Posterior cingulate gyrus (tissue), 11 donors: ENCODE results near the gene ZNF396.

Source experiments
- DNase-seq, 10 donors: peaks; one replicate each; pipeline versions ENCODE4 v3.0.0 to v3.0.0-alpha.2; 2020 to 2021; ENCODE audit warnings: mixed read lengths in 3 of 10
- intact Hi-C: fragments of 100-400 bp; cut with DNase I; formaldehyde crosslinking; loops from one replicate; pipeline ENCODE4 v1.15.1; 2023

Gene ZNF396

DNA sequence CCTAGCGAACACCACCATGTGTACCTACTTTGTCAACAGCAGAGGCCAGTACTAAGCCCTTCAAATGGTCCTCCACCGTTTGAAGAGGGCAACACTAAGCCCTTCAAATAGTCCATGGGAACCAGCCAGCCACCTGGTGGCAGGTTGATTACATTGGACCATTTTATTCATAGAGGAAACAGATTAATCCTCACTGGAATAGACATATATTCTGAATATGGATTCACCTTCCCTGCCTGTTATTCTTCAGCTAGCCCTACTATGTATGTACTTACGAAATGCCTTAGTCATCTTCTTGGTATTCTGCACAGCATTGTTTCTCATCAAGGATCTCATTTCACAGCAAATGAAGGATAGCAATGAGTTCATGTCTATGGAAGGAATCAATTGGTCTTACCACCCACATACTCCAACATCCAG, 10.0 kb upstream of the ZNF396 start:
- DNase-seq = no peak
- intact Hi-C loops = loop anchor here (5.0 kb wide), 1 partner anchor 560 kb away; no protein-coding TSS in a partner anchor

DNA sequence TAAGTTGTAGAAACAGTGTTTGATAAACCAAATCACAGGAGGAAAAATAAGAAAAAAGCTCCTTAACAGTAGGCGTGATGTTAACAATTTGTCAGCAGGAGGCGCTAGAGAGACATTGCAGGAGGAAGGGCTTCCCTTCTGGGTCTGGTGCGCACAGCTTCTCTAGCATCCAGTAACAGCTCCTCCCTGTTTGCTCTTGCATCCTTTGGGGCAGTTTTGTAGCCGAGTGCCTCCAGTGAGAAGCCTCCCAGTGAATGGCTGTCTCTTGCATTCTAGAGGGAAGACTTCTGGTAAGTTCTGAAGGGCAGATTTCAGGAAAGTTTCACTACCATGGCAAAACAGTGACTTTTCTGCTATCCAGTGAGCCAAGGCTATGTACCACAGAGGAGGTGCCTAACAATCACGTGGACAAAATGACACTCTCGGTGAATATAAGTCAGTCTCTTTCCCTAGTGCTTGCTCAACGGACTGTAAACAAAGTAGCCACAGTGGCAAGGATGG, 9.5 kb upstream of the ZNF396 start:
- intact Hi-C loops = loop anchor here (5.0 kb wide), 1 partner anchor 561 kb away; no protein-coding TSS in a partner anchor
- DNase-seq = peak in 6 of 10 donors; percentile 44 to 92 (median 52)

DNA sequence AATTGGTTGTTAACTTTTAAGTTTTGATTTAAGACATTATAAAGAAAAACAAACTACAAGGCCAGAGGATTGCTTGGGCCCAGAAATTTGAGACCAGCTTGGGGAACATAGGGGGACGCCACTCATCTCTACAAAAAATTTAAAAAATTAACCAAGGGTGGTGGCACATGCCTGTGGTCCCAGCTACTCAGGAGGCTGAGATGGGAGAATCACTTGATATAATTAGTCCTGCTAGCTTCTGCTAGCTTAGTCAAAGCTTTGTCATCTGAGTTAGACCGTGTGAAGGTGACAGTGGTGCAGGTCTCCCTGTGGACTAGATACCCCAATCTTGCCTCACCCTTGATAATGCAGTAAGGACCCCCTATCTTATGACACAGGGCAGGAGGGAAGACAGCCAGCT, 6.0 kb upstream of the ZNF396 start:
- intact Hi-C loops = no loop called here
- DNase-seq = no peak

DNA sequence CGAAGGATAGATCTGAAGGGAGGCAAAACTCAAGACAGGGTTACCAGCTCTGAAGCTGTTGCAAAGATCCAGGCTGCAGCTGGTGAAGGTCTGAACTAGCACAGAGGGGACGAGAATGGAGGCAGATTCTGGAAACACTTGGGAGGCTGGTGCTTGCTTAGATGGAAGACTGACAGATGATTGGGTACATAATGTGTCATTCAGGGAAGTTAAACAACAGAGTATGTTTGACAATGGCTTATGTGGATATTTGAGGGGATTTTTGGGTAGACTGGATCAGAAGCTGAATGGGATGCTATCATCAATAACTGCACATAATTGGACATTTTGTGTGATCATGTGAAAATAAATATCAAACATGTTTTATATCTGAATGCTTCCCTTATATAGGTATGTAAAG, 2.3 kb upstream of the ZNF396 start:
- no peak for DNase-seq
- intact Hi-C loops = no loop called here

DNA sequence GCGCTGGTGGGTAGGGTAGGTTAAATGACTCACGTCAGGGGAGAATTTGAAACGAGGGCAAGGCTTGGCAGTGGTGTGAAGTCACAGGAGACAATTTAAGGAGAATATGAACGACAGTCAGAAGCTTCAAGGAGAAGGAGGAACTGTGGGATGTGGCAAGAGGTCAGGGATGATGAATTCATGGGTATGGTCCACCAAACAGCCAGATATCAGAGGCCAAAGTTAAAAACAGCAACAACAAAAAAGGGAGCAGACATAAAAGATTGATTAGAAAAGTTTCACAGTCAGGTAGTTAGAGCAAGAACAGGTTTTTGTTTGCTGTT, 1.4 kb upstream of the ZNF396 start:
- intact Hi-C loops = no loop called here
- no peak for DNase-seq

DNA sequence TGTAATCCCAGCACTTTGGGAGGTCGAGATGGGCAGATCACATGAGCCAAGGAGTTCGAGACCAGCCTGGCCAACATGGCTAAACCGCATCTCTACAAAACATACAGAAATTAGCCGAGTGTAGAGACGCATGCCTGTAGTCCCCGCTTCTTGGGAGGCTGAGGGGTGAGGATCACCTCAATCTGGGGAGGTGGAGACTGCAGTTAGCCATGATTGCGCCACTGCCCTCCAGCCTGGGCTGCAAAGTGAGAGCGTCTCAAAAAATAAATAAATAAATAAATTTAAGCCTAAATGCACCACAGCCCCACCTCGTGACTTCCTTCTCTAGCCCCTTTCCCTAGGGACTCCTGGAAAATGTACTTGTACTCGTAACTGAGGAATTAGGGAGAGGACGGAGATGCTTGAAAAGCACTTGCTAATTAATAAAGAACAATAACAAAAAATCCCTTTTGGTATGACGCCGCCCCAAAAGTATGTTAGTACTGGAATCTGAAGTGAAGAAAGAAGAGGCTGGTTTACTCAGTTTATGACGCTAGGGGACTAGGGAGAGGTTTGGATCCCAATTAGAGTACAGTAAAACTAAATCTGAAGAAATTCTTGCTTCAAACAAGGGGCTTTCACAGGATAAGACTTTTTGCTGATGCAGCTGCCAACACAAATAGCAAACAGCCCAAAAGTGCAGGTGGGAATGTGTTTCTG, 887 bp upstream of the ZNF396 start:
- DNase-seq = no peak
- intact Hi-C loops = no loop called here

DNA sequence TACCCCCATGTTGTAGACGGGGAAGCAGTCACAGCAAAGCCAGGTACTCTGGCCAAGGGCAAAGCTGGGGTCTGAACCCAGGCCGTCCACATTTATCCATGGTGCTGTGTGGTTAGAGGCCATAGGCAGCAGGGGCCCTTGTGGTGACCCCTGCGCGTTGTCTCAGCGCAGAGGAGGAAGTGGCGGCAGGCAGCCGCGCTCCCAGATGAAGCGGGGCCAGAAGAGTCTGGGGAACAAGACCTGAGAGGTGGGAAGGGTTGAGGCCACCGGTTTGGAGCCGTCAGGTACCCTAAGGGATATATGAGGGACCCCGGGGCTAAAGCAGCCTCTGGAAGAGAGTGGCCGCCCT, 770 bp downstream of the ZNF396 start:
- DNase-seq = peak in 3 of 10 donors; percentile 9 to 84 (median 79)
- intact Hi-C loops = no loop called here

DNA sequence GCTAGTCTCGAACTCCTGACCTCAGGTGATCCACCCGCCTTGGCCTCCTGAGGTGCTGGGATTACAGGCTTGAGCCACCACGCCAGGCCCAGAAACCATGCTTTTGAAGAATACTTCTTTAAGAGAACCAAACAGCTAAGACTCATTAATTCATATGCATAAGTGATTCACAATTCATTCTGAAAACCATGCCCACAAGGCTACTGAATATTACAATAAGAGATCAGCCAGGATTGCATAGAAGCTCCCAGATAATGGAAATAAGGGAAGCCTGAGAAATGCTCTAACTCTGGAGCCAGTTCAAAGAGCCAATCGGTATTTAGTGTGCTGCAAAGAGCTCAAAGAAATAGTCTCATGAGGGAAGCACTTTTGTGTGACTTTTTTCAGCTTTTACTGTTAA, 2.4 kb downstream of the ZNF396 start:
- no peak for DNase-seq
- intact Hi-C loops = no loop called here

DNA sequence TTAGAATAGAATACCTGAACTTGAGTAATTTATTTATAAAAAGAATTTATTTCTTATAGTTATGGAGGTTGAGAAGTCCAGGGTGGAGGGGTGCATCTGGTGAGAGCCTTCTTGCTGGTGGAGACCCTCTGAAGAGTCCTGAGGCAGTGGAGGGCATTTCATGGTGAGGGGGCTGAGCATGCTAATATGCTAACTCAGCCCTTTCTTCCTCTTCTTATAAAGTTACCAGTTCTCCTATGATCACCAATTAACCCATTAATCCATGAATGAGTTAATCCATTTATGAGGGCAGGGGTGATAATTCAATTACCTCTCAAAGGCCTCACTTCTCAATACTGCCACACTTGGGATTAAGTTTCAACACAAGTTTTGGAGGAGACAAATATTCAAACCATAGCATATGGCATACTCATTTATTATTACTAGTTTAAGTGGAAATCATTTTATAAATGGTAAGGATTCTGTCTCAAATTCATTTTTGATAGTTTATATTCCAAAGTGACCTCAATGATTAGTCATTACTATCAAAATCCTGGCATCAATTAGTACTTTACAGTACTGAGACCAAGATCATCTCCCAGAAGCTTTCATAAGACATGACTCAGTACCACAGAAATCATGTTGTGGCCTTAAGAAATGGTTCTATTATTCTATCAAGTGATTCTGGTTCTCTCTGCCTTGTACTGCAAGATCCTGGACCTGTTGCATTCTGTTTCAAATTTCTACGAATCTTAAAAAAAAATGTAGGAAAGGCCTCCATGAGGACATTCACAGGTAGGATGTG, 5.5 kb downstream of the ZNF396 start:
- DNase-seq = no peak
- intact Hi-C loops = no loop called here

DNA sequence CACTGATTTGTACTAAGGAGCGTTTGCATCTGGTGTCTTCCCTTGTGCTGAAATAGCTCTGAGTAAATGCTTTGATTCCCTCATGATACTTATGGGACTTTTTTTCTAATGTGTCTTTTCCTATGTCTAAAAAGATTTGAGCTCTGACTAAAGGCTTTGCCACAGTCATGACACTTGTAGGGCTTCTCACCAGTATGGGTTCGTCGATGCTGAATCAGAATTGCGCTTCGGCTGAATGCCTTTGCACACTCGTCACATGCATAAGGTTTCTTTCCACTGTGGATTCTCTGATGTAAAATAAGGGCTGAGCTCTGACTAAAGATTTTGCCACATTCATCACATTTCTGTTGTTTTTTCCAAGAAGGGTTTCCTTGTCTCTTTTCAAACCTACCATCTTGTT, 8.0 kb downstream of the ZNF396 start:
- intact Hi-C loops = no loop called here
- no peak for DNase-seq

DNA sequence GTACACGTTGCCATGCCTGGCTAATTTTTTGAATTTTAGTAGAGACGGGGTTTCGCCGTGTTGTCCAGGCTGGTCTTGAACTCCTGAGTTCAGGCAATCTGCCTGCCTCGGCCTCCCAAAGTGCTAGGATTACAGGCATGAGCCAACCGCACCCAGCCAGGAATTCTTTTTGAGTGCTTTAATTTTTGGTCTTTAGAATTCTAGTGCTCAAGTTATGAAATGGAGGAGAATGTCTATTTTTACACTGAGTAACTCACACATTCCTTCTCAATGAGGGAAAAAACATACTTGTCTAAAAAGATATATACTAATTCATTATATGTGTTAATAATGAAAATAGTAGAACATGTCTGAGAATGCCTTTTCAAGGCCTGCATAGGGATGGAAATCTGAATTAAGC, 8.5 kb downstream of the ZNF396 start:
- DNase-seq = no peak
- intact Hi-C loops = no loop called here

DNA sequence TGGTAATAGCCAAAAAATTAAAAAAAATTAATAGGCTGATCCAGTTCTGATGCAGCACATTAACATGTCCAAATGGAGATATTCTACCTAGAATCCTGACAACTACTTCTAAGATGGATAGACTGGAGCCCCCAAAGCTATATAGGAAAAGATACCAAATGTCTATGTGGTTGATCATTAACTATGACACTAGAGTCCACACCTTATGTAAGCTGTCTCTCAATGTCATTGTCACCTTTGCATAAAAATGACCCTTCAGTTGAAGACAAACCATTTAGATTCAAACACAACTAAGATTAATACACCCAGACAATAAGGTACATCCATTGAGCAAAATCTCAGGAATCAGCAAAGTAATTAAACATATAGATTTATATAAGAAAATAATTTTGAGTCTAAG, 14.6 kb downstream of the ZNF396 start:
- DNase-seq = no peak
- intact Hi-C loops = no loop called here

DNA sequence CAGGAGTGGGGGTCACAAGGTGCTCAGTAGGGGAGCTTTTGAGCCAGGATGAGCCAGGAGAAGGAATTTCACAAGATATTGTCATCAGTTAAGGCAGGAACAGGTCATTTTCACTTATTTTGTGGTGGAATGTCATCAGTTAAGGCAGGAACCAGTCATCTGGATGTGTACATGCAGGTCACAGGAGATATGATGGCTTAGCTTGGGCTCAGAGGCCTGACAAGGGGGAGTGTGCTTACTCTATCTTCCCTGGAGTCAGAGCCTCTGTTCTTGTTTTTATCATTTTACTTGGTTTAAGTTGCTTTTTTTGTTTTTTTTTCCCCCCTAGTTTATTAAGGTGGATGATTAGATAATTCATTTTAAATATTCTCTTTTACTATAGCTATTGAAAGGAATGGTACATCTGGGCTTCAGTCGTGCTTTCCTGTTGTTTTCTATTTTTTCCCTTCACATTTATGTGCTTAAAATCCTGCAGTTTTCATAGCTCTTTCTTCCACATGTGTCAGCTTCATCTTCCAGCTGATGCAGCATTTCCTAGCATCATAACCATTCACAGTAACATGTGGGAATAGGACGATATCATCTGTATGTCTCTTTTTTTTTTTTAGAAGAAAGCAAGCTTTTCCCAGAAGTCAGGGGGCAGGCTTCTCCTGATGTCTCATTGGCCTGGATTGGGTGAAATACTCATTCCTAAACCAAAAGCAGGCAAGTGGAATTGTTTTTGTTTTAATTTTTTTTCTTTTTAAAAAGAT, 15.4 kb downstream of the ZNF396 start:
- no peak for DNase-seq
- intact Hi-C loops = no loop called here

DNA sequence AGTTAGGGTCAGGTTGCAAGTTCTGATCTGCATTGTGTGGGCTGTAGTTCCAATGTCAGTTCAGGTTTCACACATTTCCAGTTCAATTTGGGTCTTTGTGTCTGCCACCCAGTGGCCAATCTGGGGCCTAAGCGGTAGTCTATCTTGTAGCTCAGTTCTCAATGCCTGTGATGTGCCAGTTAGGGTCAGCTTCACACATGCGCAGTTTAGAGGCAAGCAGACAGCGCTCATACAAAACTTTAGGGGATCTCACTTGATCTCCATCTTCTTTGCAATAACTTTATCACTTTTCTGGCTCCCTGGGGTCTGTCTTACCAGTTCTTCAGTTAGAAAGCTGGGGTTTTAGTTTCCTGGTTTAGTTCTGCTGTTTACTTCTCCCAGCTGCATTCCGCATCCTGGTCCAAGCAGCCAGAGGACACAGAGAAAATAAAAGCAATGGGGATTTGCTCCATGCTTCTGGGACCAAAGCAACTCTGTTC, 22.0 kb downstream of the ZNF396 start:
- peak; percentile 56 to 97 (median 79) for DNase-seq
- intact Hi-C loops = loop anchor here (1.0 to 2.0 kb wide), 2 partner anchors 114 to 124 kb away; partner anchors contain the start of gene ZNF397

DNA sequence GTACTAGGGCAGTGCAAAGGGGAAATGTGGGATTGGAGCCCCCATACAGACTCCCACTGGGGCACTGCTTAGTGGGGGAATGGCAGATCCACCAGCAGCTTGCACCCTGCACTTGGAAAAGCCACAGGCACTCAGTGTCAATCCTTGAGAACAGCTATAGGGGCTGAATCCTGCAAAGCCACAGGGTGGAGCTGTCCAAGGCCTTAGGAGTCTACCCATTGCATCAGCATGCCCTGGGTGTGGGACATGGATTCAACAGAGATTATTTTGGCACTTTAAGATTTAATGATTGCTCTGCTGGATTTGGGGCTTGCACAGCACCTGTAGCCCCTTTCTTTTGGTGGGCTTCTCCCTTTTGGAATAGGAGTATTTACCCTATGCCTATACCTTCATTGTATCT, 24.4 kb downstream of the ZNF396 start:
- intact Hi-C loops = no loop called here
- DNase-seq = no peak

DNA sequence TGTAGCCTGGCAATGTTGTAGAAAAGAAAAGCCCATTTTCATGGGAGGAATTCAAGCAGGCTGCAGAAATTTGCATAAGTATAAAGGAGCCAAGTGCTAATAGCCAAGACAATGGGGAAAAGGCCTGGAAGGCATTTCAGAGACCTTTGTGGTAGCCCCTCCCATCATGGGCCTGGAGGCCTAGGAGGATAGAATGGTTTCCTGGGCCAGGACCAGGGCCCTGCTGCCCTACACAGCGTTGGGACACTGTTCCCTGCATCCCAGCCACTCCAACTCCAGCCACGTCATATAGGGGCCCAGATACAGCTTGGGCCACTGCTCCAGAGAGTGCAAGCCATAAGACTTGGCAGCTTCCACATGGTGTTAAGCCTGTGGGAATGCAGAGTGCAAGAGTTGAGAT, 24.9 kb downstream of the ZNF396 start:
- intact Hi-C loops = no loop called here
- no peak for DNase-seq

DNA sequence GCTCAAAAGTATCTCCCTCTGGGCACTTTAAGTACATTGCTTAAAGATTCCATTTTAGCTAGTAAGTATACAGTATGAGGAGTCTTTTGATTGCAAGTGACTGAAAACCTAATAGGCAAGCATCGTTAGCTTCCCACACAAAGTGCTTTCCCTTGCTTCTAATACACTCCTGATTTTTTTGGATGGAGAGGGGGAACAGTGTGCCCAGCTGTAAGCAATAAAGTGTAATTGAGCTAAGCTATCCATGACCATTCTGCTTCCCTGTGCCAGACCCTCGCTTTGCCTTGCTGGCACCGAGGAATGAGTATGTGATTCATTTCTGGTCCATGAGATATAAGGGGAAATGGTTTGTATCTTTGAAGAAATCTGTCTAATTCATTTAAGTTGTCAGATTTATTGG, 29.1 kb downstream of the ZNF396 start:
- DNase-seq = no peak
- intact Hi-C loops = no loop called here

DNA sequence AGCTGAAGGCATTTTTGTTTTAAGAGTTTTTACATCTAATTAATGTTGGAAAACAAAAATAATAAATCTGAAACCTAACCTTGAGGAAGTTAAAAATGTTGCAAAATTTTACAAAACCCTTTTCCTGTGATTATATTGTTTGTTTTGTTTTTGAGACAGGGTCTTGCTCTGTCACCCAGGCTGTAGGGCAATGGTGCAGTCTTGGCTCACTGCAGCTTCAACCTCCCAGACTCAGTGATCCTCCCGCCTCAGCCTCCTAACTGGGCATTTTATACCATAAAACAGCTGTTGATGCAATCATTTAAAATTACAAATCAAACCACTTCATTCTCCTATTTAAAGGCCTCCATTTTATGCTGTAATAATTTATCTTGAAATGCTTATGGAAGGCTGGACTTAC, 31.2 kb downstream of the ZNF396 start:
- DNase-seq = no peak
- intact Hi-C loops = loop anchor here (2.0 kb wide), 2 partner anchors 55 to 115 kb away; partner anchors contain the start of gene ZSCAN30

DNA sequence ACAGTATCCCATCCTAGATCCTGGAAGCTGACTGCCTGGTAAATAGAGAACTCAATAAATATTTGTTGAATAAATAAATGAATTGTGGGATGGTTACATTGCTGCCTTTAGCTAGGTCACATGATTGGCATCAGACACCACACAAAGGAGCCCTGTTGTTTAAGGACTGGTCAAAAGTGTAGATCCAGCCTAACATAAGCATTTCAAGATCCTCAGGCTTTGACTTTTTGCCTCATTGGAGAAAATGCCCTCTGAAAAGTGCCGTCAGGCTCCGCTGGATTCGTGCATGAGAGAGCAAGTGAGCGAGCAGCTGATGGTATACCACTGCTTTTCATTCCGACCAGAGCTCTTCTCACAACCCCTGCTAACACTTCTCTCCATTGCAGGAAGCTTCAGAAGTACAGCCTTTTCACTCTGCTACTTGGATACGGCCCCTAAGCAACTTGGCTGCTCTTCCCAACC, 31.6 kb downstream of the ZNF396 start:
- peak in 6 of 10 donors; percentile 11 to 65 (median 45) for DNase-seq
- intact Hi-C loops = loop anchor here (2.0 kb wide), 2 partner anchors 55 to 115 kb away; partner anchors contain the start of gene ZSCAN30

DNA sequence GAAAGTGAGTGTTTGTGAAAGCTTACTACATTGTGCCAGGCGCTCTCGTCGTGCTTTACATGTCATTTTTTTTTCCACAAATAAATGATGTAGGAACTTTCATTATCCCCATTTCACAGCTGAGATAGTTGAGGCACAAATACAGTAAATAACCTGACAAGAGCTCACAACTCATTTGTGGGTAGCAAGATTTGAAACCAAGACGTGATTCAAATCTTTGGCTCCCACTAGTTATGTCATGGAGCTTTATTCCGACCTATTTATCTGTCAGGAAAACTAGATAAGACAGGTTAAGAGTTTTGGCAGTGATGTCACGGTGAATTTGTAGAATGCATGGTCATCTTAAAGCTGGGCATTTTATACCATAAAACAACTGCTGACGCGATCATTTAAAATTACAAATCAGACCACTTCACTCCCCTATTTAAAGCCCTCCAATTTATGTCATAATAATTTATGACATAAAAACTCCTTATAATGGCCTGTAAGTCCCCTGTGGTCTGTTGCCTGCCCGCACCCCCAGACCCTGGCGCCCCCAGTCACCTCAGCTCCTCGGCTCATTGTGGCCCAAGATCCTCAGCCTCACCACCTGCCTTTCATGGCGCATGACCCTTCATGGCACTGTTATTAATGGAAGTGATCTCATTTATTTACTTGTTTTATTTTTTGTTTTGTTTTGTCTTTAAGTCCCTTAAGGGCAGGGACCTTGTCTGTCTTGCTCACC, 32.2 kb downstream of the ZNF396 start:
- DNase-seq = peak in 5 of 10 donors; percentile 10 to 80 (median 63)
- intact Hi-C loops = loop anchor here (2.0 to 5.0 kb wide), 4 partner anchors 54 to 303 kb away; partner anchors contain the start of genes MAPRE2, ZNF397 and ZSCAN30
